ENCODE results near the gene GASK1B.

GRCh38 chr4:158159718-158160094 is 13.1 kb downstream of the GASK1B start:
- TF ChIP-seq CTCF (IDR thresholded peaks at IDR 0.05) (no peak), POLR2A (IDR thresholded peaks at IDR 0.05) (no peak), EP300 (IDR thresholded peaks at IDR 0.05) (no peak)

All from ovary (tissue), 3 donors.